ENCODE measurements around the gene UBR3.
"Not testable (repeated sequence)": the region's sequence is repeated elsewhere in the genome, so short reads cannot be mapped to it uniquely, and the experiment has no call there.

The UBR3 gene

GRCh38 chr2:169839954-169840746 is 12.9 kb downstream of the UBR3 start:
- Histone ChIP-seq H3K36me3 (ENCODE audit: insufficient read depth, insufficient read length, low read length) (peaks cover 10% of the 10 kb centered on the region), H3K4me1 (ENCODE audit: insufficient read depth, insufficient read length) (no peaks in the 10 kb centered on the region), H3K9me3 (ENCODE audit: insufficient read depth, low read length) (peaks cover 29% of the 10 kb centered on the region), H3K27me3 (ENCODE audit: insufficient read depth, insufficient read length) (no peaks in the 10 kb centered on the region), H3K4me3 (ENCODE audit: insufficient read length, low read depth) (no peak overlapping the region), H3K9ac (ENCODE audit: insufficient read length, low read depth) (no peak overlapping the region)
- DNase-seq (ENCODE audit: low read depth, low spot score) = no peak
- TF ChIP-seq ZNF274 (IDR thresholded peaks at IDR 0.05; ENCODE audit: low read depth, low read length) (no peak), SUZ12 (IDR thresholded peaks at IDR 0.05; ENCODE audit: extremely low read depth, insufficient read depth, insufficient read length) (no peak), YY1 (IDR thresholded peaks at IDR 0.05; ENCODE audit: insufficient read depth, insufficient read length) (no peak)

GRCh38 chr2:169840747-169841142 is 13.5 kb downstream of the UBR3 start:
- Histone ChIP-seq H3K36me3 (ENCODE audit: insufficient read depth, insufficient read length, low read length) (peaks cover 10% of the 10 kb centered on the region), H3K9ac (ENCODE audit: insufficient read length, low read depth) (no peak overlapping the region), H3K4me1 (ENCODE audit: insufficient read depth, insufficient read length) (no peaks in the 10 kb centered on the region), H3K27me3 (ENCODE audit: insufficient read depth, insufficient read length) (no peaks in the 10 kb centered on the region), H3K9me3 (ENCODE audit: insufficient read depth, low read length) (peaks cover 29% of the 10 kb centered on the region), H3K4me3 (ENCODE audit: insufficient read length, low read depth) (no peak overlapping the region)
- DNase-seq (ENCODE audit: low read depth, low spot score) = no peak
- TF ChIP-seq YY1 (IDR thresholded peaks at IDR 0.05; ENCODE audit: insufficient read depth, insufficient read length) (no peak), SUZ12 (IDR thresholded peaks at IDR 0.05; ENCODE audit: extremely low read depth, insufficient read depth, insufficient read length) (no peak), ZNF274 (IDR thresholded peaks at IDR 0.05; ENCODE audit: low read depth, low read length) (no peak)

- H3K9ac ChIP-seq (ENCODE audit: insufficient read length, low read depth); H3K4me3 ChIP-seq (ENCODE audit: insufficient read length, low read depth); DNase-seq (ENCODE audit: low read depth, low spot score); H3K27me3 ChIP-seq (ENCODE audit: insufficient read depth, insufficient read length); H3K4me1 ChIP-seq (ENCODE audit: insufficient read depth, insufficient read length): not testable (repeated sequence)
- Histone ChIP-seq H3K36me3 (ENCODE audit: insufficient read depth, insufficient read length, low read length) (peaks cover 10% of the 10 kb centered on the region), H3K9me3 (ENCODE audit: insufficient read depth, low read length) (peaks cover 29% of the 10 kb centered on the region)
Observed at GRCh38 chr2:169841625-169842024, 14.4 kb downstream of the UBR3 start.

- peaks cover 24% of the 10 kb centered on the region; the same call in 1 of the 2 replicates for H3K9me3 ChIP-seq (ENCODE audit: insufficient read depth, low read length)
- no peaks in the 10 kb centered on the region for H3K27me3 ChIP-seq (ENCODE audit: insufficient read depth, insufficient read length)
- DNase-seq (ENCODE audit: low read depth, low spot score) = no peak
- H3K36me3 ChIP-seq (ENCODE audit: insufficient read depth, insufficient read length, low read length) = peaks cover 10% of the 10 kb centered on the region
- no peaks in the 10 kb centered on the region for H3K4me1 ChIP-seq (ENCODE audit: insufficient read depth, insufficient read length)
- no peak overlapping the region for H3K4me3 ChIP-seq (ENCODE audit: insufficient read length, low read depth)
- TF ChIP-seq SUZ12 (IDR thresholded peaks at IDR 0.05; ENCODE audit: extremely low read depth, insufficient read depth, insufficient read length) (no peak), YY1 (IDR thresholded peaks at IDR 0.05; ENCODE audit: insufficient read depth, insufficient read length) (no peak), ZNF274 (IDR thresholded peaks at IDR 0.05; ENCODE audit: low read depth, low read length) (no peak)
- H3K9ac ChIP-seq (ENCODE audit: insufficient read length, low read depth) = no peak overlapping the region
Observed at GRCh38 chr2:169845016-169845415, 17.8 kb downstream of the UBR3 start.

DNA sequence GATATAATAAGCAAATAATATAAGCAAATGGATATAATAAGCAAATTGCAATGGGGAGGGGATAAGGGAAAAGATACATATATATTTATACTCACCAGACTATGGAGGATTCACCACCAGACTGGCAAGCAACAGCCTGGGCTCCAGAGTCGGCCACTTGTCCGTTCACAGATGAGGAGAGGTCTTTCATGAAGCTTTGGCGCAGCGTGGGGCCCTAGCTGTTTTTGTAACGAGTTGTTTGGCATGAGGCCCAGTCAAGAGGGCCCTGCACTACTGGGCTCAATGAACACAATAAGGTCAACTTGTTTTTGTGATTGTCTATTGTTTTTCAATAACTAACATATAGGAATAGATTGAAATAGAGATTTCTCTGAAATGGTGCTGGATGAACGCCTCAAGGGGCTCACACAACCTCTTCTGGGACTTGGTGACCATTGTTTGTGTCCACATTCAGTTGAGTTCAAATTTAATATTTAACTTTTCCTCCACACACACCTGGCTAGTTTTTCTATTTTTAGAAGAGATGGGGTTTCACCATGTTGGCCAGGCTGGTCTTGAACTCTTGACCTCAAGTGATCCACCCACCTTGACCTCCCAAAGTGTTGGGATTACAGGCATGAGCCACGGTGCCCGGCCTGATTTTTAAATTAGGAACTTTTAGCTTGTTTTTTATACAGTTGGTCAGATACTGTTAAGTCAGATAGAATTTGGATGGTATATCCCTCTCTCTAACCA is 21.9 kb downstream of the UBR3 start:
- H3K4me1 ChIP-seq (ENCODE audit: insufficient read depth, insufficient read length); H3K4me3 ChIP-seq (ENCODE audit: insufficient read length, low read depth); H3K9ac ChIP-seq (ENCODE audit: insufficient read length, low read depth); H3K36me3 ChIP-seq (ENCODE audit: insufficient read depth, insufficient read length, low read length); DNase-seq (ENCODE audit: low read depth, low spot score); H3K27me3 ChIP-seq (ENCODE audit: insufficient read depth, insufficient read length): not testable (repeated sequence)
- H3K9me3 ChIP-seq (ENCODE audit: insufficient read depth, low read length) = peaks cover 12% of the 10 kb centered on the region

DNA sequence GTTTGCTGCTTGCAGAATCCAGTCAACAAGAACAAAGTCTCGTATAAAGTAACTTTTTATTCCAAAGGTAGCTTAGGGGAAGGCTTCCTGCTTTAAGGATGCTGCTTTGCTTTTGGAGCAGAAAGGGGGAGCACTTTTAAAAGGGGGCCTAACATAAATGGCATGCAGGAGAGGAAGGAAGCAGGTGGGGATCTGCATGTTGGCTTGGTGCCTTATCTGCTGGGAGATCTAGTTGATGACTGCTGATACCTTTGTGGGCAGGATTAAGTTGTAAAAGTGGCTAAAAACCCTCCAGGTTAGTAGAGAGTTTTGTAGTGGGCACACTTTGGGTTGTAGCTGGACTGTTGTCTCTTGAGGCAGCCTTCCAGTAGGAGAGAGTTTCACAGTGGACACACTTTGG is 22.5 kb downstream of the UBR3 start:
- no peaks in the 10 kb centered on the region for H3K27me3 ChIP-seq (ENCODE audit: insufficient read depth, insufficient read length)
- H3K4me1 ChIP-seq (ENCODE audit: insufficient read depth, insufficient read length) = no peaks in the 10 kb centered on the region
- DNase-seq (ENCODE audit: low read depth, low spot score) = no peak
- peaks cover 15% of the 10 kb centered on the region for H3K9me3 ChIP-seq (ENCODE audit: insufficient read depth, low read length)
- TF ChIP-seq YY1 (IDR thresholded peaks at IDR 0.05; ENCODE audit: insufficient read depth, insufficient read length) (no peak), ZNF274 (IDR thresholded peaks at IDR 0.05; ENCODE audit: low read depth, low read length) (no peak), SUZ12 (IDR thresholded peaks at IDR 0.05; ENCODE audit: extremely low read depth, insufficient read depth, insufficient read length) (no peak)
- H3K36me3 ChIP-seq (ENCODE audit: insufficient read depth, insufficient read length, low read length) = no peaks in the 10 kb centered on the region
- no peak overlapping the region for H3K4me3 ChIP-seq (ENCODE audit: insufficient read length, low read depth)
- no peak overlapping the region for H3K9ac ChIP-seq (ENCODE audit: insufficient read length, low read depth)

DNA sequence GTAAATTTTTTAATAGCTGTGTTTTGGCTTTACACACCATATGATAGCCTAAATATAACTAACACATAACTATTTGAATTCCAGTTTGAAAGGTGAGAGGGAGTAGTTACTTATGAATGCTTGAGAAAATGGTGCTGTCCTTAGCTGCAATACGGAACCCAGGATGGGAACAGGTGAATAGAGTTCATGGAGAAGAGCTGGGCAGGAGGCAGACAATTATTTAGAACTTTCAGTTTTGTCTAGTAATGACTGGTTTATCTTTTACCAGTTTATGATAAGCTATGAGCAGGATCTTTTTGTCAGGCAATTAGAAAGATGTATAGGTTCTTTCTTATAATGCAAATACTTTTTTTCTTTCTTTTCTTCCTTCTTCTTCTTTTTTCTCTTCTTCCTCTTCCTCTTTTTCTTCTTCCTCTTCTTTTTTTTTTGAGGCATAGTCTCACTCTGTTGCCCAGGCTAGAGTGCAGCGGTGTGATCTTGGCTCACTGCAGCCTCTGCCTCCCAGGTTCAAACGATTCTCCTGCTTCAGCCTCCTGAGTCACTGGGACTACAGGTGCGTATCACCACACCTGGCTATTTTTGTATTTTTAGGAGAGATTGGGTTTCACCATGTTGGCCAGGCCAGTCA is 25.9 kb downstream of the UBR3 start:
- Histone ChIP-seq H3K27me3 (ENCODE audit: insufficient read depth, insufficient read length) (no peaks in the 10 kb centered on the region), H3K36me3 (ENCODE audit: insufficient read depth, insufficient read length, low read length) (no peaks in the 10 kb centered on the region), H3K4me1 (ENCODE audit: insufficient read depth, insufficient read length) (no peaks in the 10 kb centered on the region), H3K9ac (ENCODE audit: insufficient read length, low read depth) (no peak overlapping the region), H3K9me3 (ENCODE audit: insufficient read depth, low read length) (peaks cover 19% of the 10 kb centered on the region), H3K4me3 (ENCODE audit: insufficient read length, low read depth) (no peak overlapping the region)
- TF ChIP-seq SUZ12 (IDR thresholded peaks at IDR 0.05; ENCODE audit: extremely low read depth, insufficient read depth, insufficient read length) = no peak
- DNase-seq (ENCODE audit: low read depth, low spot score) = no peak

- not testable (repeated sequence) for H3K36me3 ChIP-seq (ENCODE audit: insufficient read depth, insufficient read length, low read length); DNase-seq (ENCODE audit: low read depth, low spot score); H3K4me3 ChIP-seq (ENCODE audit: insufficient read length, low read depth); H3K9ac ChIP-seq (ENCODE audit: insufficient read length, low read depth); H3K9me3 ChIP-seq (ENCODE audit: insufficient read depth, low read length); H3K4me1 ChIP-seq (ENCODE audit: insufficient read depth, insufficient read length); H3K27me3 ChIP-seq (ENCODE audit: insufficient read depth, insufficient read length)
Observed at GRCh38 chr2:169855281-169856258, 28.3 kb downstream of the UBR3 start.

All from NT2/D1 (cell line).